Stimulated activated CD4-positive, alpha-beta T cell treated with anti-CD3 and anti-CD28 coated beads, Interleukin-4, amount 100 ng/mL, for 4 hours (primary cell): ENCODE results near the gene TXNIP.
A peak's percentile ranks its signal among the peaks of the same experiment; 100 is the strongest.

Experiments
- DNase-seq, 2 experiments: peaks; one replicate each; pipeline ENCODE4 v3.0.0-alpha.2; 2020

TXNIP gene

GRCh38 chr1:145961425-145962156 lies 34.8 kb downstream of the TXNIP start:
- peak; percentile 47 to 59 for DNase-seq

- no peak for DNase-seq
Measured at GRCh38 chr1:145961109-145961424, 35.3 kb downstream of the TXNIP start.

- DNase-seq = peak; percentile 34 to 43
Measured at GRCh38 chr1:145960468-145961108, 35.8 kb downstream of the TXNIP start.

GRCh38 chr1:145959957-145960467 lies 36.4 kb downstream of the TXNIP start:
- no peak for DNase-seq

- DNase-seq = no peak
Measured at GRCh38 chr1:145959333-145959732, 37.0 kb downstream of the TXNIP start.

- no peak for DNase-seq
Measured at GRCh38 chr1:145958734-145959133, 37.6 kb downstream of the TXNIP start.

- DNase-seq = peak; percentile 89 to 93
Measured at GRCh38 chr1:145957443-145958319, 38.7 kb downstream of the TXNIP start, which contains the start of gene LIX1L. LIX1L (minus strand) TSS chr1:145958017; CDS start chr1:145957927, 90 bp downstream.

- DNase-seq = no peak
Measured at GRCh38 chr1:145956781-145957442, 39.5 kb downstream of the TXNIP start.

- no peak for DNase-seq
Measured at GRCh38 chr1:145956361-145956760, 40.0 kb downstream of the TXNIP start.

GRCh38 chr1:145955436-145955835 lies 40.9 kb downstream of the TXNIP start:
- DNase-seq = no peak

GRCh38 chr1:145953861-145954260 lies 42.5 kb downstream of the TXNIP start:
- no peak for DNase-seq

- no peak for DNase-seq
Measured at GRCh38 chr1:145952903-145953302, 43.5 kb downstream of the TXNIP start.

GRCh38 chr1:145951526-145951925 lies 44.9 kb downstream of the TXNIP start:
- no peak for DNase-seq

GRCh38 chr1:145949219-145949618 lies 47.2 kb downstream of the TXNIP start:
- DNase-seq = no peak

GRCh38 chr1:145947551-145947950 lies 48.8 kb downstream of the TXNIP start:
- no peak for DNase-seq

GRCh38 chr1:145946477-145946986 lies 49.8 kb downstream of the TXNIP start:
- no peak for DNase-seq

GRCh38 chr1:145944532-145944931 lies 51.8 kb downstream of the TXNIP start:
- DNase-seq = no peak

GRCh38 chr1:145942871-145943270 lies 53.5 kb downstream of the TXNIP start:
- no peak for DNase-seq
